OCI-LY3 (cell line): ENCODE measurements around the gene TMX3.

Experiments used
- H2AFZ ChIP-seq: fragments of 200-600, 300-600 bp; shearing (Covaris generic); 2 replicates; pipeline ENCODE4 v1.6.0; 2014; ENCODE audit warnings: antibody characterized with exemption, low read depth, low read length
- H3K27ac ChIP-seq: fragments of 200-600, 300-600 bp; sonication (generic); 2 replicates; pipeline ENCODE4 v1.5.1; 2014; ENCODE audit warnings: mild to moderate bottlenecking, low read length, moderate library complexity, mixed read lengths
- H3K27me3 ChIP-seq: fragments of 200-600, 300-600 bp; sonication (generic); 2 replicates; pipeline ENCODE4 v1.6.1; 2014; ENCODE audit warnings: low read depth, low read length, mixed read lengths
- H3K36me3 ChIP-seq: fragments of 200-600, 300-600 bp; sonication (generic); replicated peaks from 2 replicates; pipeline ENCODE3; 2014; ENCODE audit warnings: low read depth, low read length, mixed read lengths
- H3K4me1 ChIP-seq: fragments of 300-600, 200-600 bp; sonication (generic); 2 replicates; pipeline ENCODE4 v1.6.1; 2014; ENCODE audit warnings: low read length, mixed read lengths
- H3K4me2 ChIP-seq: fragments of 200-600, 300-600 bp; sonication (generic); 2 replicates; pipeline ENCODE4 v1.6.1; 2014; ENCODE audit warnings: low read length, mixed read lengths
- H3K4me3 ChIP-seq: fragments of 300-600, 200-600 bp; sonication (generic); 2 replicates; pipeline ENCODE4 v1.5.1; 2014; ENCODE audit warnings: antibody characterized with exemption, mild to moderate bottlenecking, low read length, moderate library complexity
- H3K79me2 ChIP-seq: fragments of 300-600, 200-600 bp; shearing (Covaris generic); 2 replicates; pipeline ENCODE4 v1.6.1; 2014; ENCODE audit warnings: mild to moderate bottlenecking, low read length, mixed read lengths
- H3K9ac ChIP-seq: fragments of 300-600, 200-600 bp; shearing (Covaris generic); 2 replicates; pipeline ENCODE4 v1.6.0; 2014; ENCODE audit warnings: mild to moderate bottlenecking, low read length, moderate library complexity
- H3K9me3 ChIP-seq: fragments of 200-600, 300-600 bp; shearing (Covaris generic); 2 replicates; pipeline ENCODE4 v1.6.1; 2014; ENCODE audit warnings: low read length, mixed read lengths; ENCODE audit not compliant: insufficient read depth
- H4K20me1 ChIP-seq: fragments of 200-600, 300-600 bp; sonication (generic); 2 replicates; pipeline ENCODE4 v1.6.1; 2016; ENCODE audit warnings: low read length, mixed read lengths; ENCODE audit not compliant: insufficient read depth
- EZH2phosphoT487 ChIP-seq: fragments of 200-600 bp; shearing (Covaris generic); IDR thresholded peaks from 2 replicates; pipeline ENCODE4 v1.6.1; 2018; ENCODE audit warnings: antibody characterized with exemption, mixed run types, low read depth
- TF ChIP-seq, protein P1 (sequence below): fragments of 200-600, 300-600 bp; sonication (generic); IDR thresholded peaks from 2 replicates; pipeline ENCODE4 v1.5.1; 2014; ENCODE audit warnings: antibody characterized with exemption, low read length, low read depth

Gene TMX3

GRCh38 chr18:68738564-68738963 is 23.7 kb upstream of the TMX3 start:
- Histone ChIP-seq H3K4me3 (no peak overlapping the region), H4K20me1 (no peaks in the 10 kb centered on the region), H3K27ac (no peak overlapping the region), H2AFZ (no peak overlapping the region), H3K4me2 (no peak overlapping the region), H3K36me3 (no peaks in the 10 kb centered on the region), H3K27me3 (no peaks in the 10 kb centered on the region), H3K9me3 (no peaks in the 10 kb centered on the region), H3K79me2 (no peaks in the 10 kb centered on the region), H3K9ac (no peak overlapping the region), H3K4me1 (no peaks in the 10 kb centered on the region)
- TF ChIP-seq, protein P1, sequence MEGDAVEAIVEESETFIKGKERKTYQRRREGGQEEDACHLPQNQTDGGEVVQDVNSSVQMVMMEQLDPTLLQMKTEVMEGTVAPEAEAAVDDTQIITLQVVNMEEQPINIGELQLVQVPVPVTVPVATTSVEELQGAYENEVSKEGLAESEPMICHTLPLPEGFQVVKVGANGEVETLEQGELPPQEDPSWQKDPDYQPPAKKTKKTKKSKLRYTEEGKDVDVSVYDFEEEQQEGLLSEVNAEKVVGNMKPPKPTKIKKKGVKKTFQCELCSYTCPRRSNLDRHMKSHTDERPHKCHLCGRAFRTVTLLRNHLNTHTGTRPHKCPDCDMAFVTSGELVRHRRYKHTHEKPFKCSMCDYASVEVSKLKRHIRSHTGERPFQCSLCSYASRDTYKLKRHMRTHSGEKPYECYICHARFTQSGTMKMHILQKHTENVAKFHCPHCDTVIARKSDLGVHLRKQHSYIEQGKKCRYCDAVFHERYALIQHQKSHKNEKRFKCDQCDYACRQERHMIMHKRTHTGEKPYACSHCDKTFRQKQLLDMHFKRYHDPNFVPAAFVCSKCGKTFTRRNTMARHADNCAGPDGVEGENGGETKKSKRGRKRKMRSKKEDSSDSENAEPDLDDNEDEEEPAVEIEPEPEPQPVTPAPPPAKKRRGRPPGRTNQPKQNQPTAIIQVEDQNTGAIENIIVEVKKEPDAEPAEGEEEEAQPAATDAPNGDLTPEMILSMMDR: no peak
- no peak for TF ChIP-seq EZH2phosphoT487

- Histone ChIP-seq H3K36me3 (no peaks in the 10 kb centered on the region), H3K9ac (no peak overlapping the region), H3K4me3 (0 out of 2 replicates have a peak overlapping the region, but pooled peaks have one; percentile 7), H3K79me2 (no peaks in the 10 kb centered on the region), H3K9me3 (no peaks in the 10 kb centered on the region), H3K4me1 (no peaks in the 10 kb centered on the region), H3K4me2 (peak overlapping the region; percentile 43), H2AFZ (peak overlapping the region; percentile 38; the same call in 1 of the 2 replicates), H3K27ac (no peak overlapping the region), H4K20me1 (no peaks in the 10 kb centered on the region), H3K27me3 (no peaks in the 10 kb centered on the region)
- no peak for TF ChIP-seq EZH2phosphoT487
- TF ChIP-seq, protein P1: peak; percentile 99
Observed at GRCh38 chr18:68735483-68736343, 20.8 kb upstream of the TMX3 start.

DNA sequence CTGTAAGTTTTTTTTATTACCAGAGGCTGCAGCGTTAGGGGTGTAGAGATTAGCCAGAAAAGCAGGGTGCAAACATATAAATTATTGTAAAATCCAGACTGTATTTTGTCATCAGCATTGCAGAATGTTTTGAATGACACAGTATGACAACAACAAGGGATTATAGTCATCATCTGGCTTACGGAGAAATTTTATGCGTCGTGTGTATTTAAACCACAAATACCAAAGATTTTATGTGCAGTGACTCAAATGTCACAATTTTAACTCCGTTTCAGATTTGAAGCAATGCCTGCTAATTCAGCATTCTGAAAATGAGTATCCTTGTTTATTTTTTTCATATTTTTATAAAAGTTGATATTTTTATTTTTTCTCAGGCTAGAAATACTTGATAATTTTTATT is 19.4 kb upstream of the TMX3 start:
- Histone ChIP-seq H3K27me3 (no peaks in the 10 kb centered on the region), H3K36me3 (no peaks in the 10 kb centered on the region), H3K4me3 (no peak overlapping the region), H3K9me3 (no peaks in the 10 kb centered on the region), H3K4me2 (no peak overlapping the region), H4K20me1 (no peaks in the 10 kb centered on the region), H3K4me1 (no peaks in the 10 kb centered on the region), H3K9ac (no peak overlapping the region), H3K79me2 (no peaks in the 10 kb centered on the region), H3K27ac (no peak overlapping the region), H2AFZ (no peak overlapping the region)
- TF ChIP-seq EZH2phosphoT487: no peak
- TF ChIP-seq, protein P1: no peak

DNA sequence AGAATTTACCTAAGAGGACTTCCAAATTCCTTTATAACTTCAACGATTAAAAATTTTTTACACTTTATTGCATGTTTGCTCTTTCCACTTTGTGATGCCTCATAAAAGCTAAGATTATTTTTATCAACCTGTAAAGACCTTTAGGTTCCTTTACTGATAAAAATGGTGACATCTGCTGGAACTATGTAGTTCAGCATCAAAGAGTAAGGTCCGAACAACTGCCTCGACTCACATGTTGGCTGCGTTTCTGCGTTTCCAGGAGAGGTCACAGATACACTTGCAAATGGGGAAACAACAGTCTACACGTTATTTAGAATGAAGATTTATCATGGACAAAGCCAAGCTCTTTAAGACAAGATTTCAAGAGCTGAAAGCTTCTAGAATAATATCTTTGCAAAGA is 18.8 kb upstream of the TMX3 start:
- Histone ChIP-seq H3K4me3 (no peak overlapping the region), H3K4me2 (no peak overlapping the region), H3K9me3 (no peaks in the 10 kb centered on the region), H3K79me2 (no peaks in the 10 kb centered on the region), H3K36me3 (no peaks in the 10 kb centered on the region), H3K9ac (no peak overlapping the region), H3K27me3 (no peaks in the 10 kb centered on the region), H3K27ac (no peak overlapping the region), H3K4me1 (no peaks in the 10 kb centered on the region), H4K20me1 (no peaks in the 10 kb centered on the region), H2AFZ (peak overlapping the region; percentile 12; the same call in 1 of the 2 replicates)
- TF ChIP-seq EZH2phosphoT487: no peak
- TF ChIP-seq, protein P1: peak; percentile 32; the same call in 1 of the 2 replicates
